GM12892 (cell line): ENCODE data around the gene USP48.

Experiments used
- DNase-seq: peaks from one replicate; pipeline ENCODE4 v3.0.0; 2011; ENCODE audit not compliant: insufficient read length
- FAIRE-seq: peaks from 2 replicates; lab custom pipeline; 2011; peaks lifted over from hg19 to GRCh38; lab: Jason Lieb, UNC
- POLR2A ChIP-seq: IDR thresholded peaks from 2 replicates; pipeline ENCODE4 v1.6.1; 2011; ENCODE audit warnings: low read depth, low read length, control low read depth
- POLR2AphosphoS5 ChIP-seq: IDR thresholded peaks from 2 replicates; pipeline ENCODE4 v1.6.1; 2011; ENCODE audit warnings: low read depth, low read length, control low read depth
- TAF1 ChIP-seq: IDR thresholded peaks from 2 replicates; pipeline ENCODE4 v1.6.1; 2011; ENCODE audit warnings: low read depth, mild to moderate bottlenecking, control low read depth, low read length, borderline replicate concordance

The USP48 gene

DNA sequence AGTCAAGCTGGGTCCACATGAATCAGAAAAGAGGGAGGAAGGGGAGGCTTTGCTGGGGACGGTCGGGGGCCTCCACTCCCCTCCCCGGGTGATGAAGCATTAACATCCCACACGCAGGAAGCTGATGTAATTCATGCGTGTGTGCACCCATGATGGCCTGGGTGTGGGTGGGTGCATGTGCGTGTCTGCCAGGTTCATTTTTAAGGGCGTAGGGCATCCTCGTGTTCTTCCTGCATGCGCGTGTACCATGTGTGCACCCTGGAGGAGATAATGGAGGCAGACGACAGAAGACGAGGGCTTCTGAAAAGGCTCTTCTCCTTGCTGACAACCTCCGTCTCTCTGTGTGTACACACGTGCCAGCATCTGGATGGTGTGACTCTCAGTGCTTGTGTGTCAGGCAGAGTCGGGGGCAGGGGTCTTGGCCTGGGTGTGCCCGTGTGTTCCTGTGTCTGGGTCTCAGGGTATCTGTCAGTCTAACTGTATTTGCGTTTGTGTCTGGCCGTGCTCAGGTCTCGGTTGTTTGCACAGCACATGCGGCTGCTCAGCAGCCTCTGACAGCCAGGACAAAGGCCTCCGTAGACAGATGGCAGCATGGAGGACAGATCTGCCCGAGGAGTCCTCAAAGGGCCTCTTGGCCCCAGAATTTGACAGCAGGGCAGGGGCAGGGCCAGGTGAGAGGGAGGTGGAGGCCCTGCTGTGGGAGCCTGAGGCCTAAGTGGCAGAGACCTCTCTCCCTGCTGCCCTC is 116.2 kb downstream of the USP48 start:
- FAIRE-seq, result no peak
- no peak for DNase-seq
- TF ChIP-seq TAF1 (no peak), POLR2A (no peak), POLR2AphosphoS5 (no peak)

GRCh38 chr1:21665711-21666575 is 117.0 kb downstream of the USP48 start:
- FAIRE-seq (no peak), DNase-seq (no peak)
- no peak for TF ChIP-seq TAF1
- no peak for TF ChIP-seq POLR2A
- no peak for TF ChIP-seq POLR2AphosphoS5

DNA sequence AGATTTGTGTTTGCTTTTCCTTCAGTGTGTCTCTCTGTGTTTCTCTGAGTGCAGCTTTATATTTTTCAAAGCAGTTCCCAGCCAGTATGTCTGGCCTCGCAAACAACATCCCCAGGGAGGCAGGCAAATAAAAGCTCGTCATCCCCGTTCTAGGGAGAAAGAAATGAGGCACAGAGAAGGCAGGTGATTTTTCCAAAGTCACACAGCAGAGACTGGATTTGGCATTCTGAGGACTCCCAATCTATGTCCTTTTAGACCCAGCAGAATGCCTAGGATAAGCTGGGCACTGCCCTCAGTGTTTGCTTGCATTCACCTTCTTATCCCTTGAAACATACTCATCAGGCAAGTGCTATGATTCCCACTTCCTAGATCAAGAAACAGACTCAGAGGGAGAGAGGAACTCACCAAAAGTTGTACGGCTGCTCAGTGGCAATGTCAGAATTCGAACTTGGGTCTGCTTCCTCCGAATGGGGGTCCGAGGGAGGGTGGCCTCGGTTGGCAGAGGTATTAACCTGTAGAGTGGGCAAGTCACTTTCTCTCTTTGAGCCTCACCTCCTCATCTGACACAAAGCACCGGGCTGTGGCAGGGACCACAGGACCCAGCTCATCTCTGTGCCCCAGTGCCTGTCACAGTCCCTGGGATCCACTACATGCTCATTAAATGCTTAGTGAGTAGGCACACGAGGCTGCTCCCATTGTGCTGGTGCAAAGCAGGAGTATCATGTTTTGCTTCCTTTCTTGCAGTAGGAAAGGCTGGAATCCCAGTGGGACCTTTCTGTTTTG is 118.0 kb downstream of the USP48 start:
- no peak for DNase-seq

GRCh38 chr1:21663951-21664805 is 118.8 kb downstream of the USP48 start:
- FAIRE-seq (no peak), DNase-seq (no peak)
- TF ChIP-seq POLR2AphosphoS5 (no peak), POLR2A (no peak), TAF1 (no peak)

More for the DNA sequence above, 118.0 kb downstream of the USP48 start:
- TF ChIP-seq POLR2AphosphoS5 (no peak), POLR2A (no peak), TAF1 (no peak)
- FAIRE-seq, result no peak

- DNase-seq (no peak), FAIRE-seq (no peak)
Observed at GRCh38 chr1:21663248-21663950, 119.5 kb downstream of the USP48 start.

GRCh38 chr1:21662426-21663247 is 120.3 kb downstream of the USP48 start:
- DNase-seq, result no peak
- TF ChIP-seq POLR2AphosphoS5 (no peak), TAF1 (no peak), POLR2A (no peak)
- no peak for FAIRE-seq

More at GRCh38 chr1:21663248-21663950, 119.5 kb downstream of the USP48 start:
- TF ChIP-seq TAF1 (no peak), POLR2A (no peak), POLR2AphosphoS5 (no peak)

GRCh38 chr1:21661886-21662285 is 121.1 kb downstream of the USP48 start:
- DNase-seq, result no peak
- FAIRE-seq, result no peak
- no peak for TF ChIP-seq POLR2A
- TF ChIP-seq TAF1, result no peak
- TF ChIP-seq POLR2AphosphoS5, result no peak

- TF ChIP-seq TAF1 (no peak), POLR2A (no peak), POLR2AphosphoS5 (no peak)
- FAIRE-seq, result no peak
- DNase-seq, result no peak
Observed at GRCh38 chr1:21659924-21660326, 123.0 kb downstream of the USP48 start.

GRCh38 chr1:21659099-21659923 is 123.6 kb downstream of the USP48 start:
- no peak for FAIRE-seq
- peak; percentile 94 for DNase-seq
- TF ChIP-seq POLR2AphosphoS5, result no peak
- no peak for TF ChIP-seq POLR2A
- no peak for TF ChIP-seq TAF1
